SK-N-SH treated with all-trans-retinoic acid at 6 μM for 48 hours (cell line): Measurements from ENCODE around the gene SRPK2.

Source experiments
- ATAC-seq: fragments of 200-7000 bp; cut with Tn5 transposase; 3 replicates; pipeline ENCODE4 v1.9.1; 2020; ENCODE audit warnings: mild to moderate bottlenecking, moderate library complexity
- ARNTL ChIP-seq: fragments of 450-650 bp; formaldehyde crosslinking; IDR thresholded peaks from 2 replicates; pipeline ENCODE4 v1.5.0; 2020; ENCODE audit warnings: low read depth, mild to moderate bottlenecking, moderate library complexity, borderline replicate concordance
- BACH2 ChIP-seq: fragments of 250-450 bp; sonication (Bioruptor Pico); IDR thresholded peaks from 2 replicates; pipeline ENCODE4 v1.9.0; 2021; ENCODE audit warnings: mild to moderate bottlenecking, borderline replicate concordance
- CSDC2 ChIP-seq: fragments of 250-450 bp; sonication (Bioruptor Pico); IDR thresholded peaks from 2 replicates; pipeline ENCODE4 v1.5.0; 2020; ENCODE audit warnings: mild to moderate bottlenecking, moderate library complexity
- ESRRG ChIP-seq: fragments of 250-450 bp; sonication (Bioruptor Pico); IDR thresholded peaks from 2 replicates; pipeline ENCODE4 v1.6.1; 2021; ENCODE audit warnings: mild to moderate bottlenecking
- GLIS3 ChIP-seq: fragments of 250-450 bp; sonication (Bioruptor Pico); IDR thresholded peaks from 2 replicates; pipeline ENCODE4 v1.5.0; 2020; ENCODE audit warnings: mild to moderate bottlenecking, moderate library complexity
- ISL1 ChIP-seq: fragments of 250-450 bp; sonication (Bioruptor Pico); IDR thresholded peaks from 2 replicates; pipeline ENCODE4 v2.1.2; 2022; ENCODE audit warnings: mild to moderate bottlenecking, moderate library complexity
- OSR1 ChIP-seq: fragments of 250-450 bp; sonication (Bioruptor Pico); IDR thresholded peaks from 2 replicates; pipeline ENCODE4 v1.8.0; 2022; ENCODE audit warnings: moderate library complexity, mild to moderate bottlenecking, inconsistent platforms
- PPARA ChIP-seq: fragments of 250-450 bp; sonication (Bioruptor Pico); IDR thresholded peaks from 2 replicates; pipeline ENCODE4 v1.5.0; 2020; ENCODE audit warnings: mild to moderate bottlenecking, borderline replicate concordance
- SNAI2 ChIP-seq: fragments of 250-450 bp; sonication (Bioruptor Pico); IDR thresholded peaks from 2 replicates; pipeline ENCODE4 v1.5.0; 2020; ENCODE audit warnings: mild to moderate bottlenecking, moderate library complexity
- TCF4 ChIP-seq: fragments of 250-450 bp; sonication (Bioruptor Pico); IDR thresholded peaks from 2 replicates; pipeline ENCODE4 v1.8.0; 2021; ENCODE audit warnings: mild to moderate bottlenecking, moderate library complexity, borderline replicate concordance
- TOX ChIP-seq: fragments of 250-450 bp; sonication (Bioruptor Pico); IDR thresholded peaks from 2 replicates; pipeline ENCODE4 v1.8.0; 2021; ENCODE audit warnings: mild to moderate bottlenecking, moderate library complexity, borderline replicate concordance
- ZC3H10 ChIP-seq: fragments of 250-450 bp; sonication (Bioruptor Pico); IDR thresholded peaks from 2 replicates; pipeline ENCODE4 v1.5.1; 2021; ENCODE audit warnings: mild to moderate bottlenecking, moderate library complexity
- ZFP3 ChIP-seq: fragments of 250-450 bp; sonication (Bioruptor Pico); IDR thresholded peaks from 2 replicates; pipeline ENCODE4 v1.5.0; 2020; ENCODE audit warnings: mild to moderate bottlenecking, moderate library complexity
- ZFP30 ChIP-seq: fragments of 450-650 bp; formaldehyde crosslinking; IDR thresholded peaks from 2 replicates; pipeline ENCODE4 v1.5.0; 2022; ENCODE audit warnings: mild to moderate bottlenecking, moderate library complexity
- ZNF565 ChIP-seq: fragments of 450-650 bp; formaldehyde crosslinking; conservative IDR thresholded peaks from 2 replicates; pipeline ENCODE4 v1.5.0; 2020; ENCODE audit warnings: low read depth, mild to moderate bottlenecking, moderate library complexity
- ZNF70 ChIP-seq: fragments of 450-650 bp; formaldehyde crosslinking; IDR thresholded peaks from 2 replicates; pipeline ENCODE4 v1.5.0; 2020; ENCODE audit warnings: mild to moderate bottlenecking, moderate library complexity
- ZNF8 ChIP-seq: fragments of 450-650 bp; formaldehyde crosslinking; IDR thresholded peaks from 2 replicates; pipeline ENCODE4 v1.5.0; 2020; ENCODE audit warnings: mild to moderate bottlenecking, moderate library complexity
- TF ChIP-seq, protein P1 (sequence below): fragments of 250-450 bp; sonication (Bioruptor Pico); IDR thresholded peaks from 2 replicates; pipeline ENCODE4 v1.5.0; 2020; ENCODE audit warnings: mild to moderate bottlenecking, moderate library complexity
- TF ChIP-seq, protein P2 (sequence below): fragments of 250-450 bp; sonication (Bioruptor Pico); IDR thresholded peaks from 2 replicates; pipeline ENCODE4 v1.5.1; 2020; ENCODE audit warnings: low read depth, mild to moderate bottlenecking, moderate library complexity
- TF ChIP-seq, protein P3 (sequence below): fragments of 250-450 bp; sonication (Bioruptor Pico); IDR thresholded peaks from 2 replicates; pipeline ENCODE4 v1.8.0; 2021; ENCODE audit warnings: low read depth, mild to moderate bottlenecking, moderate library complexity, borderline replicate concordance
- TF ChIP-seq, protein P4 (sequence below): fragments of 250-450 bp; sonication (Bioruptor Pico); IDR thresholded peaks from 2 replicates; pipeline ENCODE4 v1.5.1; 2021; ENCODE audit warnings: mild to moderate bottlenecking, moderate library complexity
- TF ChIP-seq, protein P5 (sequence below): fragments of 250-450 bp; sonication (Bioruptor Pico); IDR thresholded peaks from 2 replicates; pipeline ENCODE4 v1.8.0; 2020; ENCODE audit warnings: mild to moderate bottlenecking, moderate library complexity, borderline replicate concordance

Gene SRPK2

DNA sequence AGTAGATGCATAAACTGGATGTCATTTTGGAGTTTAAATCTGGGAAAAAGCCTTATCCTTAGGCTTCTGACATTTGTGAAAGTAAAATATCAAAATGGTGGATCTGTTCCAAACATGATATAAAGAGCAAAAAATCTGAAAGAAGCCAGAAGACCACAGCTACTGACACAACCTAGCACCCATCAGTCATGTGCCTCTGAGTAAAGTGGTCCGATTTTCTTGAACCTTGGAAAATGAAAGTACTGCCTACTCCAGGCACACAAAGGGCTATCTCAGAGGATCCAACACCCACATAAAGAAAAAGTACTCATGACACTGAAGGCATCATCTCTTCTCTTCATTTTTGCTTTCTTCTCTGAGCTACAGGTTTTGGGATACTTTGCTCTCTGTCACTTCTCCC, 224.0 kb downstream of the SRPK2 start:
- ATAC-seq = no peak
- TF ChIP-seq ZNF70 (CRISPR knock-in tag) = no peak
- no peak for TF ChIP-seq ZNF565 (CRISPR knock-in tag)
- TF ChIP-seq ESRRG (CRISPR knock-in tag) = no peak
- no peak for TF ChIP-seq ZFP30 (CRISPR knock-in tag)
- TF ChIP-seq, protein P1, sequence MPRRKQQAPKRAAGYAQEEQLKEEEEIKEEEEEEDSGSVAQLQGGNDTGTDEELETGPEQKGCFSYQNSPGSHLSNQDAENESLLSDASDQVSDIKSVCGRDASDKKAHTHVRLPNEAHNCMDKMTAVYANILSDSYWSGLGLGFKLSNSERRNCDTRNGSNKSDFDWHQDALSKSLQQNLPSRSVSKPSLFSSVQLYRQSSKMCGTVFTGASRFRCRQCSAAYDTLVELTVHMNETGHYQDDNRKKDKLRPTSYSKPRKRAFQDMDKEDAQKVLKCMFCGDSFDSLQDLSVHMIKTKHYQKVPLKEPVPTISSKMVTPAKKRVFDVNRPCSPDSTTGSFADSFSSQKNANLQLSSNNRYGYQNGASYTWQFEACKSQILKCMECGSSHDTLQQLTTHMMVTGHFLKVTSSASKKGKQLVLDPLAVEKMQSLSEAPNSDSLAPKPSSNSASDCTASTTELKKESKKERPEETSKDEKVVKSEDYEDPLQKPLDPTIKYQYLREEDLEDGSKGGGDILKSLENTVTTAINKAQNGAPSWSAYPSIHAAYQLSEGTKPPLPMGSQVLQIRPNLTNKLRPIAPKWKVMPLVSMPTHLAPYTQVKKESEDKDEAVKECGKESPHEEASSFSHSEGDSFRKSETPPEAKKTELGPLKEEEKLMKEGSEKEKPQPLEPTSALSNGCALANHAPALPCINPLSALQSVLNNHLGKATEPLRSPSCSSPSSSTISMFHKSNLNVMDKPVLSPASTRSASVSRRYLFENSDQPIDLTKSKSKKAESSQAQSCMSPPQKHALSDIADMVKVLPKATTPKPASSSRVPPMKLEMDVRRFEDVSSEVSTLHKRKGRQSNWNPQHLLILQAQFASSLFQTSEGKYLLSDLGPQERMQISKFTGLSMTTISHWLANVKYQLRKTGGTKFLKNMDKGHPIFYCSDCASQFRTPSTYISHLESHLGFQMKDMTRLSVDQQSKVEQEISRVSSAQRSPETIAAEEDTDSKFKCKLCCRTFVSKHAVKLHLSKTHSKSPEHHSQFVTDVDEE (CRISPR knock-in tag) = no peak
- TF ChIP-seq, protein P2, sequence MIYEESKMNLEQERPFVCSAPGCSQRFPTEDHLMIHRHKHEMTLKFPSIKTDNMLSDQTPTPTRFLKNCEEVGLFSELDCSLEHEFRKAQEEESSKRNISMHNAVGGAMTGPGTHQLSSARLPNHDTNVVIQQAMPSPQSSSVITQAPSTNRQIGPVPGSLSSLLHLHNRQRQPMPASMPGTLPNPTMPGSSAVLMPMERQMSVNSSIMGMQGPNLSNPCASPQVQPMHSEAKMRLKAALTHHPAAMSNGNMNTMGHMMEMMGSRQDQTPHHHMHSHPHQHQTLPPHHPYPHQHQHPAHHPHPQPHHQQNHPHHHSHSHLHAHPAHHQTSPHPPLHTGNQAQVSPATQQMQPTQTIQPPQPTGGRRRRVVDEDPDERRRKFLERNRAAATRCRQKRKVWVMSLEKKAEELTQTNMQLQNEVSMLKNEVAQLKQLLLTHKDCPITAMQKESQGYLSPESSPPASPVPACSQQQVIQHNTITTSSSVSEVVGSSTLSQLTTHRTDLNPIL = no peak
- TF ChIP-seq, protein P3, sequence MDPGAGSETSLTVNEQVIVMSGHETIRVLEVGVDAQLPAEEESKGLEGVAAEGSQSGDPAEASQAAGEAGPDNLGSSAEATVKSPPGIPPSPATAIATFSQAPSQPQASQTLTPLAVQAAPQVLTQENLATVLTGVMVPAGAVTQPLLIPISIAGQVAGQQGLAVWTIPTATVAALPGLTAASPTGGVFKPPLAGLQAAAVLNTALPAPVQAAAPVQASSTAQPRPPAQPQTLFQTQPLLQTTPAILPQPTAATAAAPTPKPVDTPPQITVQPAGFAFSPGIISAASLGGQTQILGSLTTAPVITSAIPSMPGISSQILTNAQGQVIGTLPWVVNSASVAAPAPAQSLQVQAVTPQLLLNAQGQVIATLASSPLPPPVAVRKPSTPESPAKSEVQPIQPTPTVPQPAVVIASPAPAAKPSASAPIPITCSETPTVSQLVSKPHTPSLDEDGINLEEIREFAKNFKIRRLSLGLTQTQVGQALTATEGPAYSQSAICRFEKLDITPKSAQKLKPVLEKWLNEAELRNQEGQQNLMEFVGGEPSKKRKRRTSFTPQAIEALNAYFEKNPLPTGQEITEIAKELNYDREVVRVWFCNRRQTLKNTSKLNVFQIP (CRISPR knock-in tag) = no peak
- TF ChIP-seq PPARA (CRISPR knock-in tag) = no peak

DNA sequence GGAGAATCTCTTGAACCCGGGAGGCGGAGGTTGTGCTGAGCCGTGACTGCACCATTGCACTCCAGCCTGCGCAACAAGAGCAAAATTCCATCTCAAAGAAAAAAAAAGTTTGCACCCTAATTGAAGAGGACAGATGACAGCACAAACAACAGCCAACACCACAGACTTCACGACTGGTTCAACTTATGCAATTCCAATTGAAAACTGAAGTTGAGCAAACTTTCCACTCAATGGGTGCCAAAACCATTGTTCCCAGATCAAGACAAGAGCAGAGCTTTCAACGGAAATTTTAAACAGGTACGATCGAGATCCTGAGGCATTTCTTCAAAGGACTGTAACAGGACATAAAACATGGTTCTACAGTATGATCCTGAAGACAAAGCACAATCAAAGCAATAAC, 225.0 kb downstream of the SRPK2 start:
- TF ChIP-seq OSR1 (CRISPR knock-in tag) (no peak), ESRRG (CRISPR knock-in tag) (no peak), ZC3H10 (CRISPR knock-in tag) (no peak)
- TF ChIP-seq, protein P1 (CRISPR knock-in tag) = no peak
- no peak for ATAC-seq

DNA sequence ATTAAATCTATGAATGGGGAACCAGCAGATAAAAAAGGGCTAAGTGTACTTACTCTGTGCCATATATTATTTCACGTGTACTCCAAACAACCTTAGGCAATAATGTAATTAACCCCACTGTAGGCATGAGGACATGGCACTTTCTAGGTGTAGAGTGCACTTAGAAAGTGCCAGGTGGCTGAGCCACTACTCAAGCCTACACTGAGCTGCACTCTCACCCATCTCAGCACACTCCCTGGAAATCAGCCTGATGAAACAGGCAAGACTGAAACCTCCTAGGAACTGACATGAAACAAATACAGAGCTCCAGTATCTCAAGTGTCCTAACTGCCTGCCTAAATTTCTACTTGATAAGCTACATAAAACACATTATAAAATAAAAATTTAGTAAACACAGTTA, 227.4 kb downstream of the SRPK2 start:
- TF ChIP-seq CSDC2 (CRISPR knock-in tag) (no peak), OSR1 (CRISPR knock-in tag) (no peak), ZC3H10 (CRISPR knock-in tag) (no peak), ZNF8 (no peak), ZFP3 (CRISPR knock-in tag) (no peak), GLIS3 (CRISPR knock-in tag) (no peak), ZNF70 (CRISPR knock-in tag) (no peak), TOX (no peak), ZNF565 (CRISPR knock-in tag) (no peak), ESRRG (CRISPR knock-in tag) (no peak), TCF4 (CRISPR knock-in tag) (no peak), ZFP30 (CRISPR knock-in tag) (no peak), SNAI2 (no peak), BACH2 (CRISPR knock-in tag) (no peak), PPARA (CRISPR knock-in tag) (no peak)
- TF ChIP-seq, protein P2 = no peak
- no peak for ATAC-seq

DNA sequence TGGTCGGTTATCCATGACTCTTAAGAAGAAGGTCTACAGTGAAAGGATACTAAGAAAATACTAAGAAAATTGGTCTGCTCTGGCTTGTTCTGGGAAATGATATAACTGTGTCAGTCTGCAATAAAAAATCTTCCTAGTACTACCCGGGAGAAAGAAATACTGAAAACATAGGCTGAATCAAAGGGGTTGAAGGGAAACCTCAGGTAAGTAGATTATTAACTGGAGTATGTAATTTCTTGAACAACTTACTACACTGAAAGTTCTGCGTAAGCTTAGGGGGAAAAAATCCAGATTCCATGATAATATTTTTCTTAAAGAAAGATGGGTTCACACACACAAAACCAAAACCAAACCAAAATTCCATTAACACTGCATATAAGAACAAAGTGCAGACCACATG, 231.4 kb downstream of the SRPK2 start:
- ATAC-seq = no peak
- TF ChIP-seq ARNTL = no peak
- TF ChIP-seq, protein P4, sequence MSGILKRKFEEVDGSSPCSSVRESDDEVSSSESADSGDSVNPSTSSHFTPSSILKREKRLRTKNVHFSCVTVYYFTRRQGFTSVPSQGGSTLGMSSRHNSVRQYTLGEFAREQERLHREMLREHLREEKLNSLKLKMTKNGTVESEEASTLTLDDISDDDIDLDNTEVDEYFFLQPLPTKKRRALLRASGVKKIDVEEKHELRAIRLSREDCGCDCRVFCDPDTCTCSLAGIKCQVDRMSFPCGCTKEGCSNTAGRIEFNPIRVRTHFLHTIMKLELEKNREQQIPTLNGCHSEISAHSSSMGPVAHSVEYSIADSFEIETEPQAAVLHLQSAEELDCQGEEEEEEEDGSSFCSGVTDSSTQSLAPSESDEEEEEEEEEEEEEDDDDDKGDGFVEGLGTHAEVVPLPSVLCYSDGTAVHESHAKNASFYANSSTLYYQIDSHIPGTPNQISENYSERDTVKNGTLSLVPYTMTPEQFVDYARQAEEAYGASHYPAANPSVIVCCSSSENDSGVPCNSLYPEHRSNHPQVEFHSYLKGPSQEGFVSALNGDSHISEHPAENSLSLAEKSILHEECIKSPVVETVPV (CRISPR knock-in tag) = no peak
- no peak for TF ChIP-seq ZNF8
- no peak for TF ChIP-seq ESRRG (CRISPR knock-in tag)
- TF ChIP-seq ZNF70 (CRISPR knock-in tag) = no peak
- TF ChIP-seq ISL1 = no peak
- TF ChIP-seq, protein P5, sequence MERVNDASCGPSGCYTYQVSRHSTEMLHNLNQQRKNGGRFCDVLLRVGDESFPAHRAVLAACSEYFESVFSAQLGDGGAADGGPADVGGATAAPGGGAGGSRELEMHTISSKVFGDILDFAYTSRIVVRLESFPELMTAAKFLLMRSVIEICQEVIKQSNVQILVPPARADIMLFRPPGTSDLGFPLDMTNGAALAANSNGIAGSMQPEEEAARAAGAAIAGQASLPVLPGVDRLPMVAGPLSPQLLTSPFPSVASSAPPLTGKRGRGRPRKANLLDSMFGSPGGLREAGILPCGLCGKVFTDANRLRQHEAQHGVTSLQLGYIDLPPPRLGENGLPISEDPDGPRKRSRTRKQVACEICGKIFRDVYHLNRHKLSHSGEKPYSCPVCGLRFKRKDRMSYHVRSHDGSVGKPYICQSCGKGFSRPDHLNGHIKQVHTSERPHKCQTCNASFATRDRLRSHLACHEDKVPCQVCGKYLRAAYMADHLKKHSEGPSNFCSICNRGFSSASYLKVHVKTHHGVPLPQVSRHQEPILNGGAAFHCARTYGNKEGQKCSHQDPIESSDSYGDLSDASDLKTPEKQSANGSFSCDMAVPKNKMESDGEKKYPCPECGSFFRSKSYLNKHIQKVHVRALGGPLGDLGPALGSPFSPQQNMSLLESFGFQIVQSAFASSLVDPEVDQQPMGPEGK (CRISPR knock-in tag) = no peak
- TF ChIP-seq SNAI2 = no peak
- TF ChIP-seq CSDC2 (CRISPR knock-in tag) = no peak
